ENCODE results near the gene MPPED1. TPM values are rescaled to one million over a fixed set of nuclear protein-coding genes. Genes with fewer than 3 reads are reported as not detected.

The MPPED1 gene
- total RNA-seq, 1 donor from 2014 or later: not detected

GRCh38 chr22:43433451-43434274, 21.8 kb downstream of the MPPED1 start:
- TF ChIP-seq EZH2 (IDR thresholded peaks at IDR 0.05; ENCODE audit: insufficient read depth, low read length): no peak
- no peak for TF ChIP-seq CTCF (IDR thresholded peaks at IDR 0.05; ENCODE audit: insufficient read depth, low read depth, low read length)
- Mint-ChIP-seq H3K9me3 (ENCODE audit: unreplicated experiment) (peaks cover 1% of the 10 kb centered on the region), H3K27me3 (ENCODE audit: low read depth, unreplicated experiment) (peaks cover 79% of the 10 kb centered on the region), H3K4me1 (ENCODE audit: low read depth, unreplicated experiment) (no peaks in the 10 kb centered on the region), H3K4me3 (ENCODE audit: unreplicated experiment) (no peak overlapping the region), H3K36me3 (ENCODE audit: low read depth, unreplicated experiment) (peaks cover 2% of the 10 kb centered on the region), H3K27ac (ENCODE audit: unreplicated experiment) (no peak overlapping the region)
- no peak for DNase-seq (ENCODE audit: low read depth)
- Histone ChIP-seq H3K4me2 (ENCODE audit: low read length) (no peak overlapping the region), H4K20me1 (ENCODE audit: insufficient read depth, low read length) (no peaks in the 10 kb centered on the region), H2AFZ (ENCODE audit: low read depth, low read length) (no peak overlapping the region), H3K4me1 (ENCODE audit: insufficient read depth, low read length) (no peaks in the 10 kb centered on the region), H3K9me3 (ENCODE audit: insufficient read depth, low read depth, low read length) (no peaks in the 10 kb centered on the region), H3K79me2 (ENCODE audit: insufficient read depth, low read length) (no peaks in the 10 kb centered on the region), H3K9ac (ENCODE audit: low read length) (no peak overlapping the region), H3K27me3 (ENCODE audit: insufficient read depth, low read length) (peaks cover 10% of the 10 kb centered on the region), H3K27ac (ENCODE audit: low read depth, low read length) (no peak overlapping the region), H3K4me3 (ENCODE audit: insufficient read depth, low read depth, low read length) (no peak overlapping the region), H3K36me3 (ENCODE audit: insufficient read depth, low read length) (no peaks in the 10 kb centered on the region)
- no peak for FAIRE-seq

GRCh38 chr22:43434275-43434927, 22.6 kb downstream of the MPPED1 start:
- Histone ChIP-seq H3K9me3 (ENCODE audit: insufficient read depth, low read depth, low read length) (no peaks in the 10 kb centered on the region), H3K4me3 (ENCODE audit: insufficient read depth, low read depth, low read length) (no peak overlapping the region), H3K4me1 (ENCODE audit: insufficient read depth, low read length) (no peaks in the 10 kb centered on the region), H3K27ac (ENCODE audit: low read depth, low read length) (no peak overlapping the region), H3K4me2 (ENCODE audit: low read length) (no peak overlapping the region), H3K79me2 (ENCODE audit: insufficient read depth, low read length) (no peaks in the 10 kb centered on the region), H3K36me3 (ENCODE audit: insufficient read depth, low read length) (no peaks in the 10 kb centered on the region), H3K9ac (ENCODE audit: low read length) (no peak overlapping the region), H2AFZ (ENCODE audit: low read depth, low read length) (no peak overlapping the region), H4K20me1 (ENCODE audit: insufficient read depth, low read length) (no peaks in the 10 kb centered on the region), H3K27me3 (ENCODE audit: insufficient read depth, low read length) (peaks cover 10% of the 10 kb centered on the region)
- Mint-ChIP-seq H3K4me3 (ENCODE audit: unreplicated experiment) (no peak overlapping the region), H3K27ac (ENCODE audit: unreplicated experiment) (no peak overlapping the region), H3K4me1 (ENCODE audit: low read depth, unreplicated experiment) (no peaks in the 10 kb centered on the region), H3K9me3 (ENCODE audit: unreplicated experiment) (peaks cover 1% of the 10 kb centered on the region), H3K27me3 (ENCODE audit: low read depth, unreplicated experiment) (peaks cover 81% of the 10 kb centered on the region), H3K36me3 (ENCODE audit: low read depth, unreplicated experiment) (peaks cover 2% of the 10 kb centered on the region)
- FAIRE-seq: no peak
- DNase-seq (ENCODE audit: low read depth): no peak
- TF ChIP-seq CTCF (IDR thresholded peaks at IDR 0.05; ENCODE audit: insufficient read depth, low read depth, low read length) (no peak), EZH2 (IDR thresholded peaks at IDR 0.05; ENCODE audit: insufficient read depth, low read length) (no peak)

GRCh38 chr22:43434928-43435311, 23.1 kb downstream of the MPPED1 start:
- H3K9ac ChIP-seq (ENCODE audit: low read length): no peak overlapping the region
- H3K4me2 ChIP-seq (ENCODE audit: low read length): no peak overlapping the region
- H3K4me3 ChIP-seq (ENCODE audit: insufficient read depth, low read depth, low read length): no peak overlapping the region
- DNase-seq (ENCODE audit: low read depth) (no peak), FAIRE-seq (no peak)
- Mint-ChIP-seq H3K4me1 (ENCODE audit: low read depth, unreplicated experiment) (no peaks in the 10 kb centered on the region), H3K9me3 (ENCODE audit: unreplicated experiment) (peaks cover 1% of the 10 kb centered on the region), H3K36me3 (ENCODE audit: low read depth, unreplicated experiment) (no peaks in the 10 kb centered on the region), H3K27ac (ENCODE audit: unreplicated experiment) (no peak overlapping the region), H3K27me3 (ENCODE audit: low read depth, unreplicated experiment) (peaks cover 81% of the 10 kb centered on the region), H3K4me3 (ENCODE audit: unreplicated experiment) (no peak overlapping the region)
- no peaks in the 10 kb centered on the region for H3K36me3 ChIP-seq (ENCODE audit: insufficient read depth, low read length)
- H3K27ac ChIP-seq (ENCODE audit: low read depth, low read length): no peak overlapping the region
- no peaks in the 10 kb centered on the region for H3K9me3 ChIP-seq (ENCODE audit: insufficient read depth, low read depth, low read length)
- H3K4me1 ChIP-seq (ENCODE audit: insufficient read depth, low read length): no peaks in the 10 kb centered on the region
- no peaks in the 10 kb centered on the region for H4K20me1 ChIP-seq (ENCODE audit: insufficient read depth, low read length)
- peaks cover 10% of the 10 kb centered on the region for H3K27me3 ChIP-seq (ENCODE audit: insufficient read depth, low read length)
- no peaks in the 10 kb centered on the region for H3K79me2 ChIP-seq (ENCODE audit: insufficient read depth, low read length)
- no peak for TF ChIP-seq EZH2 (IDR thresholded peaks at IDR 0.05; ENCODE audit: insufficient read depth, low read length)
- no peak for TF ChIP-seq CTCF (IDR thresholded peaks at IDR 0.05; ENCODE audit: insufficient read depth, low read depth, low read length)
- no peak overlapping the region for H2AFZ ChIP-seq (ENCODE audit: low read depth, low read length)

All from astrocyte (in vitro differentiated cells and primary cell).